ENCODE measurements around the gene ZBTB20.

GRCh38 chr3:115141033-115141757 lies 5.9 kb downstream of the ZBTB20 start:
- TF ChIP-seq, protein P1, sequence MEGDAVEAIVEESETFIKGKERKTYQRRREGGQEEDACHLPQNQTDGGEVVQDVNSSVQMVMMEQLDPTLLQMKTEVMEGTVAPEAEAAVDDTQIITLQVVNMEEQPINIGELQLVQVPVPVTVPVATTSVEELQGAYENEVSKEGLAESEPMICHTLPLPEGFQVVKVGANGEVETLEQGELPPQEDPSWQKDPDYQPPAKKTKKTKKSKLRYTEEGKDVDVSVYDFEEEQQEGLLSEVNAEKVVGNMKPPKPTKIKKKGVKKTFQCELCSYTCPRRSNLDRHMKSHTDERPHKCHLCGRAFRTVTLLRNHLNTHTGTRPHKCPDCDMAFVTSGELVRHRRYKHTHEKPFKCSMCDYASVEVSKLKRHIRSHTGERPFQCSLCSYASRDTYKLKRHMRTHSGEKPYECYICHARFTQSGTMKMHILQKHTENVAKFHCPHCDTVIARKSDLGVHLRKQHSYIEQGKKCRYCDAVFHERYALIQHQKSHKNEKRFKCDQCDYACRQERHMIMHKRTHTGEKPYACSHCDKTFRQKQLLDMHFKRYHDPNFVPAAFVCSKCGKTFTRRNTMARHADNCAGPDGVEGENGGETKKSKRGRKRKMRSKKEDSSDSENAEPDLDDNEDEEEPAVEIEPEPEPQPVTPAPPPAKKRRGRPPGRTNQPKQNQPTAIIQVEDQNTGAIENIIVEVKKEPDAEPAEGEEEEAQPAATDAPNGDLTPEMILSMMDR (conservative IDR thresholded peaks at IDR 0.05): no peak
- no peak for TF ChIP-seq EZH2 (IDR thresholded peaks at IDR 0.05; ENCODE audit: low read depth)

All from PC-9 (cell line).